GM23248 (cell line): ENCODE measurements around the gene EFHD1. TPM values are rescaled to one million over a fixed set of nuclear protein-coding genes. Genes with fewer than 3 reads are reported as not detected.

Experiments
- DNase-seq: peaks from one replicate; pipeline ENCODE4 v3.0.0-alpha.2; 2015
- H2AFZ ChIP-seq: fragments of 200-600 bp; sonication (generic); 2 replicates; pipeline ENCODE4 v1.6.1; 2016; ENCODE audit warnings: antibody characterized with exemption
- H3F3A ChIP-seq: fragments of 200-600 bp; sonication (generic); 2 replicates; pipeline ENCODE4 v1.6.1; 2016; ENCODE audit warnings: mild to moderate bottlenecking, antibody characterized with exemption, mixed run types; ENCODE audit not compliant: insufficient read depth
- H3K27ac ChIP-seq: fragments of 200-600 bp; sonication (generic); 2 replicates; pipeline ENCODE4 v1.5.1; 2016; ENCODE audit warnings: mild to moderate bottlenecking
- H3K27me3 ChIP-seq: fragments of 200-600 bp; sonication (generic); replicated peaks from 2 replicates; pipeline ENCODE4 v1.6.1; 2016; ENCODE audit warnings: mild to moderate bottlenecking; ENCODE audit not compliant: insufficient read depth
- H3K36me3 ChIP-seq: fragments of 200-600 bp; sonication (generic); 2 replicates; pipeline ENCODE4 v1.6.1; 2016; ENCODE audit warnings: low read depth, mild to moderate bottlenecking
- H3K4me1 ChIP-seq: fragments of 200-600 bp; sonication (generic); 2 replicates; pipeline ENCODE4 v1.6.1; 2016; ENCODE audit warnings: mild to moderate bottlenecking; ENCODE audit not compliant: insufficient read depth
- H3K4me2 ChIP-seq: fragments of 200-600 bp; sonication (generic); one replicate; pipeline ENCODE4 v1.6.1; 2016; ENCODE audit warnings: mild to moderate bottlenecking; ENCODE audit not compliant: unreplicated experiment
- H3K4me3 ChIP-seq: fragments of 200-600 bp; sonication (generic); 2 replicates; pipeline ENCODE4 v1.5.1; 2016; ENCODE audit warnings: mild to moderate bottlenecking
- H3K79me2 ChIP-seq: fragments of 200-600 bp; sonication (generic); 2 replicates; pipeline ENCODE4 v1.6.1; 2016; ENCODE audit warnings: mild to moderate bottlenecking; ENCODE audit not compliant: insufficient read depth
- H3K9ac ChIP-seq: fragments of 200-600 bp; sonication (generic); 2 replicates; pipeline ENCODE4 v1.6.1; 2016; ENCODE audit warnings: mild to moderate bottlenecking
- H3K9me2 ChIP-seq: fragments of 200-600 bp; sonication (generic); 2 replicates; pipeline ENCODE4 v1.6.1; 2016; ENCODE audit warnings: mixed run types, mild to moderate bottlenecking, moderate library complexity; ENCODE audit not compliant: insufficient read depth
- H3K9me3 ChIP-seq: fragments of 200-600 bp; sonication (generic); one replicate; pipeline ENCODE4 v1.6.1; 2017; ENCODE audit warnings: low read depth
- H4K20me1 ChIP-seq: fragments of 200-600 bp; sonication (generic); 2 replicates; pipeline ENCODE4 v1.6.0; 2016; ENCODE audit not compliant: insufficient read depth
- EZH2 ChIP-seq: fragments of 200-600 bp; sonication (generic); IDR thresholded peaks from 2 replicates; pipeline ENCODE4 v1.6.1; 2018; ENCODE audit warnings: antibody characterized with exemption, mild to moderate bottlenecking; ENCODE audit not compliant: insufficient read depth, poor library complexity, severe bottlenecking
- EZH2phosphoT487 ChIP-seq: fragments of 200-600 bp; sonication (generic); IDR thresholded peaks from 2 replicates; pipeline ENCODE4 v1.6.1; 2018; ENCODE audit warnings: antibody characterized with exemption, moderate library complexity, mild to moderate bottlenecking, low read depth; ENCODE audit not compliant: insufficient read depth
- WGBS, 2 experiments: methylation state at CpG; one replicate each; pipeline ENCODE4 v1.1.6; 2015 to 2017; ENCODE audit warnings: low lambda C conversion rate in 2 of 2, low coverage in 1 of 2; ENCODE audit errors: missing lambda C conversion rate in 2 of 2; 5-methylcytosine and 5-hydroxymethylcytosine counted together
- in situ Hi-C: fragments of 300-500 bp; cut with MboI; formaldehyde crosslinking; loops from 2 replicates; pipeline ENCODE4 v1.15.0; 2020
- polyA plus RNA-seq: library from polyadenylated mRNA; unstranded; fragments of >200 nt; fragmentation: Nextera tagmentation; extraction: Ambion mirVana; gene quantifications from 2 replicates; pipeline ENCODE4 v1.2.1, GENCODE V29; 2016
- total RNA-seq: library from RNA; depleted of rRNA; stranded (reverse); fragments of >200 nt; shearing (Covaris generic); gene quantifications from 2 replicates; pipeline ENCODE4 v1.2.3, GENCODE V29; 2014

Gene EFHD1
- total and polyA plus RNA-seq, 2 experiments from 2014 or later = not detected

GRCh38 chr2:232623768-232624765, 9.3 kb upstream of the EFHD1 start:
- Histone ChIP-seq H2AFZ (no peak overlapping the region), H3K79me2 (no peaks in the 10 kb centered on the region), H3K4me2 (no peak overlapping the region), H3K9ac (no peak overlapping the region), H3K4me3 (no peak overlapping the region), H3K9me2 (no peaks in the 10 kb centered on the region), H3F3A (no peaks in the 10 kb centered on the region), H3K27me3 (peaks cover 25% of the 10 kb centered on the region), H3K9me3 (no peaks in the 10 kb centered on the region), H3K36me3 (no peaks in the 10 kb centered on the region), H4K20me1 (no peaks in the 10 kb centered on the region), H3K4me1 (no peaks in the 10 kb centered on the region), H3K27ac (no peak overlapping the region)
- WGBS, 2 experiments = 48 to 49% methylated on average over 10 of the region's 10 CpGs
- peak; percentile 8 for DNase-seq
- TF ChIP-seq EZH2phosphoT487 = no peak
- no peak for TF ChIP-seq EZH2
- in situ Hi-C loops = no loop called here

- no peak for DNase-seq
- H3K27me3 ChIP-seq = peaks cover 35% of the 10 kb centered on the region
- no peak overlapping the region for H3K4me2 ChIP-seq
- H3F3A ChIP-seq = no peaks in the 10 kb centered on the region
- no peak overlapping the region for H3K27ac ChIP-seq
- no peaks in the 10 kb centered on the region for H3K9me2 ChIP-seq
- TF ChIP-seq EZH2 (no peak), EZH2phosphoT487 (no peak)
- H3K36me3 ChIP-seq = no peaks in the 10 kb centered on the region
- in situ Hi-C loops = no loop called here
- H2AFZ ChIP-seq = no peak overlapping the region
- no peaks in the 10 kb centered on the region for H3K79me2 ChIP-seq
- H3K9ac ChIP-seq = no peak overlapping the region
- no peak overlapping the region for H3K4me3 ChIP-seq
- 33 to 39% methylated on average over 1 of the region's 1 CpG for WGBS, 2 experiments
- no peaks in the 10 kb centered on the region for H3K9me3 ChIP-seq
- H3K4me1 ChIP-seq = no peaks in the 10 kb centered on the region
- no peaks in the 10 kb centered on the region for H4K20me1 ChIP-seq
Observed at GRCh38 chr2:232626584-232626983, 6.8 kb upstream of the EFHD1 start.

DNA sequence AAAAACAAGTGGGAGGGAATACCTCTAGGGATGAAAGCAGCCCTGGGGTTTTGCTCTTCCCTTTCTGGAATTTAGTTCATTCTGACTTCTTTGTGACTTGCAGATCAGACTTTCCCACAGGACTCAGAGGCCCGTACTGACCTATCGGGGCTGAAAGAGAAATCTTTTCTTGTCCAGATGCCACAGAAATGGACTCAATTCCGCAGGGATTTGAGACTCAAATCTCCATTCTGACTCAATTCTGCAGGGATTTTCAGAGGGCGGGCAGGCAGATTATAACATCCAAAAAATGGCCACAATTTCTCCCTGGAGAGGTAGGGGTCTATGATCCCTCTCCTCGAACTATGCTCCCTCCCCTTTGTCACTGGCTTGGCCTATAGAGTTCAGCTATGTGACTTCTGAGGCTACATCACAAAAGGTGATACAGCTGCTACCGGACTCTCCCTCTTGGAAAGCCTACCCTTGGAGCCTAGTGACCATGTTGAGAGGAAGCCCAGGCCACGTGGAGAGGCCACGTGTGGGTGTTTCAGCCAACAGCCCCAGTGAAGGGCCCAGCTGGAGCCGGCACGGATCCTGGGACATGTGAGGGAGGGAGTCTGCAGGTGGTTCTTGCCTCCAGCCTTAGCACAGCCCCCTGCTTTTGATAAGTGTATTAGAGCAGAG, 4.8 kb upstream of the EFHD1 start:
- H3K27me3 ChIP-seq = peaks cover 54% of the 10 kb centered on the region
- H3K9me2 ChIP-seq = no peaks in the 10 kb centered on the region
- no peaks in the 10 kb centered on the region for H3K36me3 ChIP-seq
- in situ Hi-C loops = no loop called here
- no peak overlapping the region for H3K27ac ChIP-seq
- H2AFZ ChIP-seq = no peak overlapping the region
- 73 to 78% methylated on average over 10 of the region's 10 CpGs for WGBS, 2 experiments
- no peak overlapping the region for H3K4me2 ChIP-seq
- no peak overlapping the region for H3K4me3 ChIP-seq
- H4K20me1 ChIP-seq = no peaks in the 10 kb centered on the region
- DNase-seq = no peak
- H3K9me3 ChIP-seq = no peaks in the 10 kb centered on the region
- TF ChIP-seq EZH2 (no peak), EZH2phosphoT487 (no peak)
- no peaks in the 10 kb centered on the region for H3F3A ChIP-seq
- H3K9ac ChIP-seq = no peak overlapping the region
- H3K79me2 ChIP-seq = no peaks in the 10 kb centered on the region
- H3K4me1 ChIP-seq = no peaks in the 10 kb centered on the region

DNA sequence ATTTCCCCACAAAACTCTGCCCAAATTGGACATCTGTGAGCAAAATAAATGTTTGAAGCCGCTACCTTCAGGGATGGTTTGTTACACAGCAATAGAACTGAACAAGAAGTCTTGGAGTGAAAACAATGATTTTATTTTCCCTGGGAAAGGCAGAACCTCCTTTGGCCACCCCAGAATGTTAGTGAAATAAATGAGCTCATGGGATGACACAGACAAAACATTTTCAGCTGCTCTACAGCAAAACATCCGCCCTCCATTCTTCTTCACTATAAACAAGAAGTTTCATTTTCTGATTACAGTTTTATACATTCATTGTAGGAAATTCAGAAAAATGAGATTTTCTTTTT, 4.3 kb upstream of the EFHD1 start:
- Histone ChIP-seq H3F3A (no peaks in the 10 kb centered on the region), H3K9me3 (no peaks in the 10 kb centered on the region), H3K79me2 (no peaks in the 10 kb centered on the region), H3K27ac (no peak overlapping the region), H3K4me1 (no peaks in the 10 kb centered on the region), H2AFZ (no peak overlapping the region), H3K9me2 (no peaks in the 10 kb centered on the region), H4K20me1 (no peaks in the 10 kb centered on the region), H3K9ac (no peak overlapping the region), H3K27me3 (peaks cover 58% of the 10 kb centered on the region), H3K4me2 (no peak overlapping the region), H3K36me3 (no peaks in the 10 kb centered on the region), H3K4me3 (no peak overlapping the region)
- no peak for DNase-seq
- WGBS, 2 experiments = 86 to 89% methylated on average over 2 of the region's 2 CpGs
- TF ChIP-seq EZH2phosphoT487 (no peak), EZH2 (no peak)
- in situ Hi-C loops = no loop called here
